Stimulated activated CD4-positive, alpha-beta T cell treated with anti-CD3 and anti-CD28 coated beads, Interleukin-4, amount 100 ng/mL, for 4 hours (primary cell): ENCODE data around the gene HNRNPM.

Source experiments
- DNase-seq, 2 experiments: peaks; one replicate each; pipeline ENCODE4 v3.0.0-alpha.2; 2020

HNRNPM gene

DNA sequence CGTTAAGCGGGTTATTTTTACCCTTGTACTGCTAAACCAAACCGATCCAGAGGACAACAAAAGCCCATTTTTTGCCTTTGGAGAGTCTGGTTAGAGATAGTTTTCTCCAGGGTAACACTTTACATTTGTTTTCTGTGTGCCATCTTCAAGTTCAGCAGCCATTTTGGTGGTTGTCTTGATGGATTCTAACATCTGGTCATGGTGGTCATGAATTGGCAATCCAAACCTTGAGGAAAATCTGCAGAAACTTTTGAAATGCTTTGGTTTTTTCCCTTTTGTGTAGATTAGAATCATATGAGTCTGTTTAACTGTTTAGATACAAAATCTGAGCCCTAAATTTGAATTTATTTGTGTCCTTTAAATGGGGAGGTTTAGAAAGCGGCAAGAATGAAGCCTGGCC, 16.6 kb downstream of the HNRNPM start:
- no peak for DNase-seq

DNA sequence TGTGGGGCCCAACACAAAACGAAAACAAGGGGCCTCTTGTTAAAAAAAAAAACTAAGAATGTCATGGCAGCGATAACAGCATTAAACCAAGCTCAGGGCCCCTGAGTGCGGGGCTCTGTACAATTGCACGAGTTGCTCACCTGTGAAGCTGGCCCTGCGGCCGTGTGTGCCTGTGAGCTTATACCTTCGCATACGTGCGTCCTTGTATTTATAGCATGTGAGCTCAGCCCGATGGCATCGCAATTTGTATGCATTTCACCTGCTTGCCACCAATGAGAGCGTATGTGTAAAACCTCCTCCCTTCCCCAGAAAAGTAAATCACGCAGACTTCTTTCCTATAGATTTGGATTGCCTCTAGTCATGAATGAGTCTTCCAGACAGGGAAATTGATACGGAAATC, 17.1 kb downstream of the HNRNPM start:
- DNase-seq = no peak

DNA sequence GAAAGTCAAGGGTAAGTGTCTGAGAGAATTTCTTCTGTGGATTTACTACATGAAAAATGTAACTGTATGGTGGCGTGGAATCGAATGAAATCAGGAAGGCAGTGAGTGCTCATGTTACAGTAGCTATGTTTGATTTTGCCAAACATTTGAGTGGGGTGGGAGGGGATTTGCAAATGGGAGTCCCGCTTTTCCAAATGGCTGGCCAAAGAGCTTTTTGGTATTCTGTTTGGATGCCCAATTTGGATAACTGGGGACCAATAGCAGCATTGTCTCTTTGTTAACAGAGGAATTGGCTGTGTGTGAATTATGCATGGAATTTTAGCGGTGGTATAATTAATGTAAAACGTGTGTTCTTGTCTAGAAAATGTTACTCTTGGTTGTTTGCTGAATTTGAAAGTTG, 17.8 kb downstream of the HNRNPM start:
- no peak for DNase-seq

DNA sequence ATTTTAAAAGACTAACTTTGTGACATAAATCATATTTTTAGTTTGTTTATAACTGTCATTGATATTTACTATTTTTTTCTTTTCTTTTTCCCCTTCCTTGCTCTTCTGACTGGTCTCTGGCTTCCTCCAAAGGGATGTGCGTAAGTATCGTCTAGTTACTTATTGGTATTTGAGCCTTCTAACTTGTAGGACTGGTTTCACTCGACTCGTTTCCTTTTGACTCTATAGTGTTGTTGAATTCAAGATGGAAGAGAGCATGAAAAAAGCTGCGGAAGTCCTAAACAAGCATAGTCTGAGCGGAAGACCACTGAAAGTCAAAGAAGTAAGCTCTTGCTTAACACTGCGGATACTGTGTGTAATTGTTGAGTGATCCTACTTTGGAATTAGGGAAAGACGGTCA, 18.6 kb downstream of the HNRNPM start:
- no peak for DNase-seq

DNA sequence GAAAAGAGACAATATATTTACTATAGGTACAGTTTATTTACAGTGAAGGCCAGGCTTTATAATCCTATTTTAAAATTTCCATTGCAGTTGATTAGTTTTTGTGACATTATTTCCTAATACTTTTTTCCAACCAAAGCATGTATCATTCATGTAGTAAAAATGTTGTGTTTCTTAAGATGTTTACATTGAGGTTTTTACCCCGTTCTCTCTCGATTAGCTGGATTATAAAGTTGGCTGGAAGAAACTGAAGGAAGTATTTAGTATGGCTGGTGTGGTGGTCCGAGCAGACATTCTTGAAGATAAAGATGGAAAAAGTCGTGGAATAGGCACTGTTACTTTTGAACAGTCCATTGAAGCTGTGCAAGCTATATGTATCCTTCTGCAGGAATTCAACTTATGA, 21.2 kb downstream of the HNRNPM start:
- no peak for DNase-seq

DNA sequence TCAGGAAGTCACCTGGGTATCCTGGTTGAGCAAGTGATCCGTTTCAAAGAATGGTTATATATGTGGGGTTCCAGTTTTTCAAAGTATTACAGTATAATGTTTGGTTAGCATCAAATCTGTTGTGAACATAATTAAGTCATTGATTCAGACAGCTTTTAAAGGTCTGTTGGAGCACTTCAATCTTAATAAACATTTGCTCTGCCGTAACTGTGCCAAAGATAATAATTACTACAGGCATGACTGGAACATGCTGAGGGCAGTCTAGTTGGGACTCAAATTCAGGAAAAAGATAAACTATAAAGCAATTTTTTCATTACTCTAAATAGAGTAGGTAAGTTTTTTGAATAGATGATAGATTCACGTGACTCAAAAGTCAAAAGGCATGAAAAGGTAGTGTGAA, 23.3 kb downstream of the HNRNPM start:
- no peak for DNase-seq

DNA sequence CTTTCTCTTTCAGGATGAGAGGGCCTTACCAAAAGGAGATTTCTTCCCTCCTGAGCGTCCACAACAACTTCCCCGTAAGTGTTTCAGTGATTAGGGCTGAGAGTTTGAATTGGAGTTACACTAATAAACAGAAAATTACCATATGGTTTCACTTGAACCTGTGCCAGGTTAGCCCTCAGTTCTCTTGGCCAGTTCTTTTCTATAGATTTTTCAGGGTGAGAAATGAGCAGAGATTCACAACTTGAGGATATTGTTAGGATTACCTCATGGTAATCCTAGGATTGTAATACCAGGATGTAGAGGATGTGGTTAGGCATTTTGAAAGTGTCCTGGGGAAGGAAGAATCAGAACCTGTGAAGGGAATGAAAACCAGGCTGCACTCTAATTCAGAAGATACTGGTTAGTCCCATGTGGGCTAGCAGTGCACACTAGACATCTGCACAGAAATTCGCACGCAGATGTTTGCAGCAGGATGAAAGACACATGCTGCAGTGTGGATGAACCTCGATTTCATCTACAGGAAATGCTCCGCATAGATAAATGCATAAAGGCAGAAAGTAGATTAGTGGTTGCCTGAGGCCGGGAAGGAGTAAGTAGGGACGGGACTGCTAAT, 24.1 kb downstream of the HNRNPM start:
- DNase-seq = no peak

DNA sequence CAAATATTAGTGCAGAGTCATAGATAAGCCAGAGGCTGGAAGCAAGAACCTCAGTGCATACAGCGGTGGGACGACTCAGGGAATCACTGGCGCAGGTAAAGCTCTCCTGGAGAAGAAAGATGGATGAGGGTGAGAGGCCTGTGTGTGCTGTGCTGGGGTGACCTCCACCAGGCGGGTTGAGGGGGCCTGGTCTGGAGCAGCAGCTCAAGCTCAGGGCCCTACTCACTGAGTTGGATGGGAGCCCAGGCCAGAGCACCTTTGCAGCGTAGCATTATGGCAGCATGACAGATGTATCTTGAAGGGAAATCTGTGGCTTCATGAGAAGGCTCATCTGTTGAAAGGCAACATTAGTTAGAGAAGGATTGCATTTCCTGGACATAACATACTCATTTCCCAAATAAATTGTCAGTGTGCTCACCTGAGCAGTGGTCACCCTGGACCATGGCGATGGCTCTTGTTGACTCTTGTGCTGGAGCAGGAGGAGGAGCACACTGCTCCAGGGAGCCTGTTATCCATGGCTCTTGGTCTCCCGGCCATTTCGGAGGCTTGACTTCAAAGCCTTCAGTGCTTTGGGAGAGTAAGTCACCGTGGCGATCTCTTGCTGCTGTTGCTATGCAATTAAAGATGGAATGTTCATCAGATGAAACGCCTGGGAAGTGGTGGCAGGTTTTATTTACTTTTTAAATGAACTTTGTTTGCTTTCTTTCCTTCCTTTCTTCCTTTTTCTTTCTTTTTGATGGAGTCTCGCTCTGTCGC, 25.0 kb downstream of the HNRNPM start:
- no peak for DNase-seq

DNA sequence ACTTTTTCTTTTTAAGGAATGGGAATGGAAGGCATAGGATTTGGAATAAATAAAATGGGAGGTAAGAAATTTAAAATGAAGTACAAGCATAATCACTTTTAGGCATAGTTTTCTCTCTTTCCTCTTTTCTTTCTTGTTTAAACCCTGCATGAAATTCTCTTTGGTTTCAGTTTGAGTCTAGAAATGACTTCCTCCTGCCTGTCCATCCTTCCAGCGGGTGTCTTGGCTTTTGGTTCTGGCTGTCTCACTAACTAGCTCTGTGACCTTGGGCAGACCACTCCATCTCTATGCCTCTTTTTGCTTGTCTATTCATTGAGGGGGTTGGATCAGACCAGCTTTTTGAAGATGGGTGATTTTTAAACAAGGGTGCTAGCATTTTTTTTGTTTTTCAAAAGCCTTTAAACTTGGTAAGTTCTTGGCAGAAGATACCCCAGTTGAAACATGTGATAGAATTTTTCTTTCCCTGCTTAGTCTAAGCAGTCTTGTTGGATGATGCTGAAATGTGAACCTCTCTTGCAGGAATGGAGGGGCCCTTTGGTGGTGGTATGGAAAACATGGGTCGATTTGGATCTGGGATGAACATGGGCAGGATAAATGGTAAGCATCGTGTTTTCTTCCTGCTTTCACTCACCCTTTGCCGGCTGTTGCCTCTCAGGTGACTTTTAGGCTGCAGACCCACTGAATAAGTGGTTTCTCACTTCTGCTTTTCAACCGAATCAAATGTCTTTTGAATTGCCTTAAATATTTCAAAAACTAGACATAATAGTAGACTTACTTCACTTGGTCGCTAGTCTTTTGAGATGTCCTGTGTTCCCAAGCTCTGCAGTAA, 29.1 kb downstream of the HNRNPM start:
- no peak for DNase-seq

DNA sequence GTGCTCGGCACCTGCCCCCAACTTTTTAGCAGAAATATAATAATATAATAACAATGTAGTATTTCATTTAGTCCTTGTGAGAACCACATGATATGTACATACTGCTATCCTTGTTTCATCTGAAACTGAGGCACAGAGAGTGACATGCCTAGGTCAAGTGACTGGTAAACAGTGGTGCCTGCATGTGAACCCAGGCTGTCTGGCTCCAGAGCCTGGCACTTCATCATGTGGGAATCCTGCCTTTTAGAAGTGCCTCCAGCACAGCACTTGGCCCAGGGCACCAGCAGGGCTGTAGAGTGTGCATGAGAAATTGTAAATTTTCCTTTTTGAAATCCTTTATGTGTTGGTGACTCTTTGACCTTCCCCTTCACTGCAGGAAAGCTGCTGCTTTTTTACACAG, 30.2 kb downstream of the HNRNPM start:
- DNase-seq = no peak

DNA sequence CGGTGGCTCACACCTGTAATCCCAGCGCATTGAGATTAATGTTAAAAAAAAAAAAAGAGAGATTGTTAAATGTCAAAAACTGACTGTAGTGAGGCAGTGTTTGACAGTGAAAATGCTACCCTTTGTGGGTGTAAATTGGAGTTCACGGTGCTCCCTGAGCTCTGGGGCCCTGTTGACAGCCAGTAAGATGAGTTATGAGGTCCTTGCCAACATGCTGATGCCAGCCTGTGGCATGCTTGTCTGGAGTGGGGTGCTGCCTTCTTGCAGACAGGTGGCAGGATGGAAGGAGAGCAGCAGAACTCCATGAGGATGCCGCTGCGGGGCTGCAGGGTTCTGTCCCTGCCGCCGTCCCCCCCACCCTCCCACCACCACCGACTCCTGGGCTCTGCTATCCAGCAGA, 31.7 kb downstream of the HNRNPM start:
- no peak for DNase-seq

DNA sequence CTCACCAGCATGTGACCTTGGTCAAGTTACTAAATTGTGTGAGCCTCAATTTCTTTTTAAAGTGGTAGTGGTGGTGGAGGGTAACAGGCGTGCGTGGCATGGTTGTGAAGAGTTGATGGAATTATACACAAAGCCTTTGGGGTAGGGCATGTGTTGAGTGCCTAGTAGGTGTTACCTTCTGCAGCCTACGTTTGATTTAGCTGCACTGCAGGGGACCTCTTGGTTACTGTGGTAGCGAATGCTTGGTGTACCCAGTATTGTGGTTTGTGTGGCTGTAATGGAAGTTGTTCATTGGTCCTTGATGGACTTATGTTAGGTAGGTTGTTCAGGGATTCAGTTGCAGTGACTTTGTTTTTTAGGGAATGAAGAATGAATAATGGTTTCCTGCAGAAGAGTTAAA, 33.1 kb downstream of the HNRNPM start:
- DNase-seq = no peak

DNA sequence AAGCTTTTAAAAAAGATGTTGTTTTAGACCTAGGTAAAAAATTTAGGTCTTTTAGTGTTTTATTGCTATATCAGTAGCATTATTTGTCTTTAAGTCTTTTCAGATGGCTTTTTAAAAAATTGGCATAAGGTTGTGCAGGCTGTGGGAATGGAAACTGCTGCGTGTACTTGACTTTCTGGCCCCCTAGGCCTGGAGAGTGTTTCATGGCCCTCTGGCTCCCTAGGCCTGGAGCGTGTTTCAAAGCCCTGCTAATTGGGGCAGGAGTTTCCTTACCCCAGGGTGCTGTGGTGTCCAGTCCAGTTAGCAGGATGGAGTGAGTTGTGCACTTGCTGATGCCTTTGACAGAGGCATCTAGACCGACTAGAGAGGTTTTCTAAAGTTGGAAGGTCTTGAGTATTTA, 33.8 kb downstream of the HNRNPM start:
- DNase-seq = no peak

DNA sequence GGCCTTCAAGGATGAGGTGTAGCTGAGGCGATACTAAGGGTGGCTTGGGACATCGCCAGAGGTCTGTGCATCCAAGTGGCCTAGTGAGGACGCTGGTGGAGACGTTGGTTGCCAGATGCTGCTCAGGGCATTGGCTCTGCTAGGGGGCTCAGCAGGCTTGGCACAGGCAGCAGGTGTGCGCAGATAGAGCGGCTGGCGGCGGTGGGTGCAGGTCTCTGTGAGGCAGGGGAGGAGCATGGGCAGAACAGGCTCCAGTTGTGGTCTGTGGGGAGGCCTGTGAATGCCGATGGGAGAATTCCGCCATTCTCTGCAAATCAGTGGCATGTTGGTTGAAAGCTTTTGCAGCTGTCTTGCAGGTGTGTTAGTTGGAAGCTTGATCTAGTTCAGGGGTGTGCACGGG, 36.4 kb downstream of the HNRNPM start:
- no peak for DNase-seq

DNA sequence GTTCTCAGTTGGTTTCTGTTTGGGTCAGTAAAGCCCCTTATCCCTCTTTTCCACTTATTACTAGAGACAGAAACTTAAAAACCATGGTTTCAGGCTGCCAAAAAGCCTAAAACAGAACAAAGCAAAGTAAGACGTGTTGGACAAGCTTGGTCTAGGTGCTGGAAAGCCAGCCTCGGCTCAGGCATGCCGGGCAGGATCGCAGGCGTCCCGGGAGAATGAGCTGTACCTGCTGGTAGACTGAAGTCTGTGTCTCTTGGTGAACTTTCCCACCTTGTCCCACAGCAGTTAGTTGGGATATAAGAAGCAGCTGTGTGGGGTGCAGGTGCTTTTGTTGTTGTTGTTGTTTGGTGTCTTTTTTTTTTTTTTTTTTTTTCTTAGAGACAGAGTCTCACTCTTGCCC, 36.8 kb downstream of the HNRNPM start:
- no peak for DNase-seq

DNA sequence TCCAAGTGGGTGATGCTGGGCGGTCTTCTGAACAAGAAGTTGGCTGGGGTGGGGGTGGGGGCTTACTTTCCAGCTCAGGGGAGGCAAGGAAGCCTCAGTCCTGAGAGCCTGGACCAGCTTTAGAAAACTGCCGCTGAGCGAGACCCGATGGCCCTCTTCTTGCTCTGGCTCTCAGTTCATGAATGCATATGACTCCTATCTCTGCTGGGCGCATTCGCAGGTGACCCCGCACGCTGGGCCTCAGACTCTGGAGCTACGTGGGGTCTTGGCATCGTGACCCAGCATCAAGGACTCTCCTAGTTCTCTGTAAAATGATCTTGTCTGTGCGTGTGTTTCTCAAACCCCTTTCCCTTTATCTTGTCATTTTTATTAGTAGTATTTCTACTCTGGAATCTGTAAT, 37.9 kb downstream of the HNRNPM start:
- no peak for DNase-seq

DNA sequence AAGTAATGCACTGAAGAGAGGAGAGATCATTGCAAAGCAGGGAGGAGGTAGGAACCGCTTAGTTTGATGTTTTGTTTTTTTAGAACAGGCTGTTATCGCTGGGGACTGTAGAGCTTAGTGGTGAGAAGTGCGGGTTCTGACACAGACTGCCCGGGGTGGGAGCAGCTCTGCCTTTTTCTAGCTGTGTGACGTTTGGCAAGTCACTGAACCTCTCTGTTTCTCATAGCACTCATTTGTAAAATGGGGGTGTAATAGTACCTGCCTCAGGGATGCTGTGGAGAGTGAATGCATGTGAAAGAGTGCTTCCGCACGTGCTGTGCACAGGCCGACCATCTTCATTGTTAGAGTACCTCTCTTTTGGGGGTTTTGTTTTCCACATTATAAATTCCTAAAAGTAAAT, 38.4 kb downstream of the HNRNPM start:
- no peak for DNase-seq

DNA sequence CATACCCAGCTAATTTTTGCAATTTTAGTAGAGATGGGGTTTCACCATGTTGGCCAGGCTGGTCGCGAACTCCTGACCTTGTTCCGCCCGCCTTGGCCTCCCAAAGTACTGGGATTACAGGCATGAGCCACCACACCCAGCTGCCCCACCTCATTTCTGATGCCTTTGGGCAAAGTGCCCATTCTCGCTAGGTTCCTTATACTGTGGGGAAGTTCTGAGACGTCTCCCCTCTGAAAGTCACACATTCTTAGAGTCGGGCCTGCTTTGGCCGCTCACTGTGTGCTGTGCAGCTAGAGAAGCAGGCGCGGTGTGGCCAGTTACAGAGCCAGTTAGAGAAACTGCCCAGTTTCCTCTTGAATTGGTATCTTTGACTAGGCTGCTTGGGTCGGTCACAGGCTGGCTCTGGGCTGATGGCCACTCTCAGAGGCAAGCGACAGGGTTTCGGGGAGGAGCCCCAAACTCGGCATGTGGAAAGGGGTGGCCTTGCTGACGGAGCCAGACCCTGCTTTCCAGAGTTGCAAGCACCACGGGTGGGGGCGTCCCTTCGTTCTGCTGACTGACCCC, 39.6 kb downstream of the HNRNPM start:
- DNase-seq = no peak

DNA sequence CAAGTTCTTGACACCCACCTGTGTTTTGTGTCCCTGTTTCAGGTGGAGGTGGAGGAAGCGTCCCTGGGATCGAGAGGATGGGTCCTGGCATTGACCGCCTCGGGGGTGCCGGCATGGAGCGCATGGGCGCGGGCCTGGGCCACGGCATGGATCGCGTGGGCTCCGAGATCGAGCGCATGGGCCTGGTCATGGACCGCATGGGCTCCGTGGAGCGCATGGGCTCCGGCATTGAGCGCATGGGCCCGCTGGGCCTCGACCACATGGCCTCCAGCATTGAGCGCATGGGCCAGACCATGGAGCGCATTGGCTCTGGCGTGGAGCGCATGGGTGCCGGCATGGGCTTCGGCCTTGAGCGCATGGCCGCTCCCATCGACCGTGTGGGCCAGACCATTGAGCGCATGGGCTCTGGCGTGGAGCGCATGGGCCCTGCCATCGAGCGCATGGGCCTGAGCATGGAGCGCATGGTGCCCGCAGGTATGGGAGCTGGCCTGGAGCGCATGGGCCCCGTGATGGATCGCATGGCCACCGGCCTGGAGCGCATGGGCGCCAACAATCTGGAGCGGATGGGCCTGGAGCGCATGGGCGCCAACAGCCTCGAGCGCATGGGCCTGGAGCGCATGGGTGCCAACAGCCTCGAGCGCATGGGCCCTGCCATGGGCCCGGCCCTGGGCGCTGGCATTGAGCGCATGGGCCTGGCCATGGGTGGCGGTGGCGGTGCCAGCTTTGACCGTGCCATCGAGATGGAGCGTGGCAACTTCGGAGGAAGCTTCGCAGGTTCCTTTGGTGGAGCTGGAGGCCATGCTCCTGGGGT, 41.0 kb downstream of the HNRNPM start:
- DNase-seq = no peak

DNA sequence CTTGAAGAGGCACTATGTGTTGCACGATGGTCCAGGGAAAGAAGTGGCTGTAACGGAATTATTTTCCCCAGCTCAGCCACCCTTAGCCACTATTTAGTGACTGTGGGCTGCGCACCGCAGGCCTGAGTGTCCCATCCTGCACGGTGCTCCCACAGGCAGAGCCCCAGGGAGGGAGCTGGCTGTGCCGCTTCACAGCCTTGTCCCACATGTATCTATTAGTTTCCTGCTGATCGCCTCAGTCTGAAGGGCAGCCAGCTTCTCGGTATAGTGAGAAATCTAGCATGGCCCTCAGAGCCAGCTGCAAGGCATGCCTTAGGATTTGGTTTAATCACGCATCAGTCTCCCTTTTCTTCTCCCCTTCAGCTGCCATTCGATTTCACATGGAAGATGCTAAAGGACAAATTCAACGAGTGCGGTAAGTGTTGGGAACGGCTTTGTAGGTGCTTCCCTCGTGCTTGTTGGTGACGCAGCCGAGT, 41.9 kb downstream of the HNRNPM start:
- DNase-seq = no peak

DNA sequence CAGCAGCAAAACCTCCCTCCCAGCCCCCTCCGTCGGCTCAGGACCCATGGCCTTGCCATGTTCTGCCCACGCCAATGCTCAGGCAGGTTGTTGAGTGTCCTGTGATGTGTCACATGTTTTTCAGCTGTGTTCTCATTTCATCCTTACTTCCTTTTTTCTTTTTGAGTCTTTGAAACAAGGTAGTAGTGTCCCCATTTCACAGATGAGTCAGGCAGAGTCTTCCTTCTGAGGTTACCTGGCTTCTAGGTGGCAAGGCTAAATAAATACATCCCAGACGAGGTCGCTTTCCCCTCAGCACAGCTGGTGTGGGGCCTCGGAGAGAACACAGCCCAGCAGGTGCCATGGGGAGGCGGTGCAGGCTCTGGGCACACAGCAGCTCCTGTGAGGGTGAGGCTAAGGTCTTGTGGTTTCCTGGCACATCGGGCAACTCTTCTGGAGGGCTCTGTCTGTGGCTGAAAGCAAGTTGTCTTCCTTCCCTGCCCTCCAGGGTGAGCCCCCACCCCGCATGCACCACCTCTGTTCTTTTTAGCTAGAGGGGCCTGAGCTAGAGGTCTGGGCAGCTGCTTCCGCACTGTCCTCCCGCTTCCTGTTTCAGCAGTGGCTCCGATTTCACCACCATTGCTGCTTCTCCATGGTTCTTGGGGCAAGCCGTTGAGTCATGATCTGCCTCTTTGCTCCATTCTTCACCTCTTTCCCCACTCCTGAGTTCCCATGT, 42.5 kb downstream of the HNRNPM start:
- DNase-seq = peak; percentile 24 to 38

DNA sequence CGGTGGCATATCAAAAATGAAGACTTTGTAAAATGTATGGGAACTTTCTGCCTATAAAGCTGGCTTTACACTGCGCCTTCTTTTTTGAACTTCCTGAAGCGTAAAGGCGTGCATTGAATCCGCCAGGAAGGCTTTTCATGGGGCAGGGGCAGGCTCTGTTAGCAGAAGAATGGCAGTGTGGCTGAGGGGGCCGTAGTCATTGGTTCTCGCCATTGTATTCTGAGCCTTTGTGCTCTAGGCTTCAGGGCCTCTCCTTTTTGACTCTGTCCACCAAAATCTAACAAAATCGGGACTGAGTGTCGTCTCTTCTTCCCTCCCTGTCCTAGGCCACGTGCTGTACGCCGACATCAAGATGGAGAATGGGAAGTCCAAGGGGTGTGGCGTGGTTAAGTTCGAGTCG, 43.6 kb downstream of the HNRNPM start:
- DNase-seq = no peak
